Measurements from ENCODE around the gene SCFD2.
"Not testable (repeated sequence)": the region's sequence is repeated elsewhere in the genome, so short reads cannot be mapped to it uniquely, and the experiment has no call there.

SCFD2 gene

GRCh38 chr4:53236624-53237023 lies 129.2 kb downstream of the SCFD2 start:
- not testable (repeated sequence) for DNase-seq

DNA sequence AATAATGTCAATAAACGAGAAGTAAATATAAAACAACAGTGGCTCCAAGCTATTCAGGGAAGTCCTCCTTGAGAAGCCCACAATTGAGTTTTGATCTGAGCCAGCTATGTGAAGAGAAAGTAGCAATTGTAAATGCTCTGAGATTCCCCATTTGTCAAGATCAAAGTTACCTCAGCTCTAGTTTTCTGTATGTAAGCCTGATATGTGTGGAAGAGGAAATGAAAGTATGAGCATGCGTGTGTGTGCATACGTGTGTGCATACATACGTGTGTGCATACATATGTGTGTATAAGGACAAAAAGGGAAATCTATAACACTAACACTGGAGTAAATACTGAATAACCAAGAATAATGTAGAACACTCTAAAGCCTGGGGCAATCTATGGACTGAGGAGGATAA lies 130.3 kb downstream of the SCFD2 start:
- DNase-seq, result no peak

- DNase-seq, result no peak
Observed at GRCh38 chr4:53234669-53235068, 131.2 kb downstream of the SCFD2 start.

- no peak for DNase-seq
Observed at GRCh38 chr4:53234111-53234510, 131.8 kb downstream of the SCFD2 start.

- DNase-seq, result no peak
Observed at GRCh38 chr4:53233114-53233795, 132.6 kb downstream of the SCFD2 start.

- DNase-seq, result no peak
Observed at GRCh38 chr4:53232371-53232770, 133.5 kb downstream of the SCFD2 start.

DNA sequence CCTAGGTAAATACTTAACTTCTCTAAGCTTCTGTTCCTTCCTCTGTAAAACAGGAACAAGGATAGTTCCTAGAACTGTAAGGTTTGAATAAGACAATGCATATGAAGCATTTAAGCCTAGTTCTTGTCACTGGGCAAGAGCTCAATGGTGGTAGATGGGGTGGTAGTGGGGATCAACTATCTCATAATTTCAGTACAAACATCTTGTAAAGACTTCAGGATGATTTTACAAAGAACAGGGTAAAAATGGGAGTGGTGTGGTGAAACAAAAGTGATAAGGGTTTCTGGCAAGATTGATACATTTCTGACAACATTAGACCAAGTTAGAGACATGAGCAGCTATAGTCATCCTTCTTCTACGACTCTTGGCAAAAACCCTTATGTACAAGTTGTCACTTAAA lies 137.8 kb downstream of the SCFD2 start:
- no peak for DNase-seq

DNA sequence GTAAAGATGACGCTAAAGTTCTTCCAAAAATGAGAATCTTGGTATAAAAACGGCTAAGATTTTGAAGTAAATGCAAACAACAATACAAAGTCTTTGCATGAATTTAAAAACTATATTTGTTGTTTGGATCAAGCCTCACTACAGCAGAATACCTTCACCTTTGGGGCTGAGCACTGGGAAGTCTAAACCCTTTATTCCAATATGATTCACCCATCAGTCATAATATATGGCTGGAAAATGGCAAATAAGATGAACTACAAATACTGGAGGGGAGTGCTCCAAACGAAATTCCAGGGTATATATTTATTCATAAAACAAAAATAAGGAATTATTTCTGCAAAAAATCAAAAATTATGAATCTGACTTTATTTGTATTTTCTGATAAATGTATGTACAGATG lies 138.4 kb downstream of the SCFD2 start:
- no peak for DNase-seq

DNA sequence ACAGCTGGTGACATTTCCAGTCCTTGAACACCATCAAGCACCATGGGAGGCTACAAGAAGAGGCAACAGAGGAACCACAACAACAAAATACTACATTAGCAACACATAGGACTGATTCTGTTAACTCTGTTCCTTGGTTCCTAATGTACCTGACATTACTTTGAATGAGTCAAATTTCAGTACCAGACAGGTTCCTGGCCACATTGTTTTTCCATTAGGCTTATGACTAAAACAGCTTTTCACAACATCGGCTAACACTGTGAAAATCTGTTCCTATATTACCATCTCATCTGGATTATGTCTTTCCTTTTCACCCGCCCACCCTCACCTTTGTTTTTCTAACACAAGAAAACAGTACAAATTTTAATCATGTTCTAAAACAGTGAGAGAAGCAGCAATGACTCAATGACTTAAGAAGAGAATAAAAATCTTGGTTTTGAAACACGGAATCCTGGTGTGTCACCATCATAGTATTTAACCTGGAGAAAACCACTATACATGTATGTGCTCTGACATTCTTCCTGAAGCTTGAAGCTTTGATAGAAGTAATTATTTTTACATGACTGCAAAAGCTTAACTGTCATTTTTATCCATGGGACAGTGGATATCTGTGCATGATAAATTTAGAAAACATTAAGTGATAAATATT lies 143.9 kb downstream of the SCFD2 start:
- no peak for DNase-seq

DNA sequence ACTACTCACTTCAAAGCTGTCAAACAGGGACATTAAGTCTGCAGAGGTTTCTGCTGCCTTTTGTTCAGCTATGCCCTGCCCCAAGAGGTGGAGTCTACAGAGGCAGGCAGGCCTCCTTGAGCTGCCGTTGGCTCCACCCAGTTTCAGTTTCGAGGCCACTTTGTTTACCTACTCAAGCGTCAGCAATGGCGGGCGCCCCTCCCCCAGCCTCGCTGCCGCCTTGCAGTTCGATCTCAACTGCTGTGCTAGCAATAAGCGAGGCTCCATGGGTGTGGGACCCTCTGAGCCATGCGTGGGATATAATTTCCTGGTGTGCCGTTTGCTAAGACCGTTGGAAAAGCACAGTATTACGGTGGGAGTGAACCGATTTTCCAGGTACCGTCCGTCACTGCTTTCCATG lies 146.7 kb downstream of the SCFD2 start:
- DNase-seq, result not testable (repeated sequence)

GRCh38 chr4:53208753-53209152 lies 157.1 kb downstream of the SCFD2 start:
- no peak for DNase-seq

- no peak for DNase-seq
Observed at GRCh38 chr4:53205970-53206369, 159.9 kb downstream of the SCFD2 start.

- no peak for DNase-seq
Observed at GRCh38 chr4:53199356-53199755, 166.5 kb downstream of the SCFD2 start.

- DNase-seq, result no peak
Observed at GRCh38 chr4:53197772-53198142, 168.1 kb downstream of the SCFD2 start.

DNA sequence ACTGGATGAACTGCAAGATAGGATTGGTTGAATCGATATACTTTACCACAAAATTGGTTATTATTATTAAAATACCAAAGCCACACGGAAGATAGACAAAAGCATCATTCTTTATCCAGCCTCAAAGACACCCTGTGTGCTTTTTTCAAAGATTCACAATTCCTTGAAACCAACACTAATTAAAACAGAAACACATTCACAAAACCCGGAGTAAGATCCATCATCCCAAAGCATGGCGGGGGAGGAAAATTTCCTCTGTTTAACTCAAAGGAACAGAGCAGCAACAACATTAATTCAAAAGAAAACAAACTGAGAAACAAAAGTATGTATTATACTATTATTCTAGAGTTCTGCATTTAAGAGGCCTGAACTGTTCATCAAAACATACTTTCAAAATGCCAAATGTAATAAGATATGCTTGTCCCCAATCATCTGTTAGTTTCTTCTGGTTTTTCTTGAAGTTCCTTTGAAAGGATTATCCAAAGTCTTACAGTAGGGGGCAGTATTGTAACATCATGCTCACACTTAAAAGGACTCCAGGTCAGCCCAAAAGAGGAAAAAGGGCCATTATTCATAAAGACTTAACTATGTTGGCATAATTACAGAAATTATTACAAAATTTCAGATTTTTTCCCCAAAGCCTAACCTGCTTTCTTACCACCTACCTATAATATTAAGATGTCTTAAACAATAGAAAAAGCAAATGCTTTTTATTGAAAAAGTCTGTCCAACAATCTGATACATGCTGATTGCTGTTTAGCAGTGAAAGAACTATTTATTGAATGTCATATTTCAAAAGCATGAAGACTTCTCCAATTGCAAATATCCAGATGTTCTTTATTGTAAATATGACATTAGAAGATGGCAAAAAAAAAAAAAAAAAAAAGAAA lies 168.7 kb downstream of the SCFD2 start:
- no peak for DNase-seq

DNA sequence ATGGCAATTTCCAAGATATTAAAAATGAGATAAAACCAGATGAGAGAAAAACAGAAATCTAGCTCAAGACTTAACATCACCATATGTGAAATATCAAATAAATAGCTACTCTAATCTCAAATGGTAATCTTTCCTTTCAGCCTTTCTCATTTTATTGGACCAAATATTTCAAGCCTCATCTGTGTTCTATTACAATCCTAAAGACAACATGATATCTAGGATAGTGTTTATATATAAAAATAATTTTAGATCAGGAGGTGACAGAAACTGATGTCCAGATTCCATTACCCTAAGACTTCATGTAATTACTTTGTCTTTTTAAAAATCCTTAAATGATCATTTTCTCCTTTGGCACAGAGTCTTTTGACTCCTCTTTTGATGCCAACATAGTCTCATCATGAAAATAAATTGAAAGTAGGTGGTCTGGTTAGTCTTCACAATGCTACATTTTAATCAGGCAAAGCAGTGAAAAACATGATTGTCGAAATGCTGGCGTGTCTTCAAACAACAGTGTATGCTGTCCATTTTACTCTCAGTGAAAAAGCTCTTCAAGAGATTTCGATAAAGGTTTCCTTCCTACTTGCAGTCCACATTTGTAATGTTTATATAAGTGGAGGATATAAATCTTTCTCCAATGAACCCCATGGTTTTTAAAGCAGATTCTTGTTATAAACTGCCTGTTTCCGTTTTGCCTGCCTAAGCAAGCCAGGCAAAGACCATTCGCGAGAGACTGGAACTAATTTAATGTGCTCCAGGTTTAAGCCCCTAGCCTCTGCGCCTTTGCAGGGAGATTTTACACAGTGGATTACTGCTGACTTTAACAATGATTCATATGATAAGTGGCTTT lies 169.8 kb downstream of the SCFD2 start:
- no peak for DNase-seq

DNA sequence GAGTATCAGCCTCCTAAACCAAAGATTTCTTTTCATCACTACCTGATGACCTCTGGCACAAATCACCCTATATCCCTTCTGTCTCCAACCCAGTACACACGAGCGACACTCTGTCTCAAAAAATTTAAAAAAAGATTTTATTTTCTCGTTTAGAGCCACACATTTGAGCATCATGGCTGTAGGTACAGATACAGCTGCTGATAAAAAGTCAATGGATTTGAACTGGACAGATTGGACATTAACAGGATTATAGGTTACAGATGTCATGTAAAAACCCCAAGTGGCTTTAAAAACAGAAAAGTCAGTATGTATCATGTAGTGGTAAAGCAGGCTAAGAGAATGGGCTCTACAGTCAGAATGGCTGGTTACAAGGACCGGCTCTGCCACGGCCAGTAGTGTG lies 171.1 kb downstream of the SCFD2 start:
- no peak for DNase-seq

DNA sequence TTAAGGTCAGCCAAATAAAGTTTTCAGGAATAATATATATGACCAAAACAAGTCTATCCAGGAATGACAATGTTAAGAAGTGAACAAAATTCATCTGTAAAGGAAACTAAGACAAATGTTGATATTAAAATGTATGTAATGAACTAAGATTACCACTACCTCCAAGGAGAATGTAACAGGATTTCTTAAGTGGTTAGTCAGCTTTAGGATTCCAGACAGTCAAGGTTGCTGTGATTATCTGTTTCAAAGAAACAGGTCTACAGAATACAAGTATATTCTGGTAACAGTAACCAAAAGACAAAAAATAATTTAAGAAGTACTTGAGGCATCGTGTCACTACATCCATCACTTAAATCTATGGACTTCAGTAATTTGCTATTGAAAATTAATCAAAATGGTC lies 172.8 kb downstream of the SCFD2 start:
- DNase-seq, result no peak

- DNase-seq, result no peak
Observed at GRCh38 chr4:53192496-53192895, 173.4 kb downstream of the SCFD2 start.

GRCh38 chr4:53191997-53192396 lies 173.9 kb downstream of the SCFD2 start:
- no peak for DNase-seq

- DNase-seq, result no peak
Observed at GRCh38 chr4:53189011-53189410, 176.8 kb downstream of the SCFD2 start.

DNA sequence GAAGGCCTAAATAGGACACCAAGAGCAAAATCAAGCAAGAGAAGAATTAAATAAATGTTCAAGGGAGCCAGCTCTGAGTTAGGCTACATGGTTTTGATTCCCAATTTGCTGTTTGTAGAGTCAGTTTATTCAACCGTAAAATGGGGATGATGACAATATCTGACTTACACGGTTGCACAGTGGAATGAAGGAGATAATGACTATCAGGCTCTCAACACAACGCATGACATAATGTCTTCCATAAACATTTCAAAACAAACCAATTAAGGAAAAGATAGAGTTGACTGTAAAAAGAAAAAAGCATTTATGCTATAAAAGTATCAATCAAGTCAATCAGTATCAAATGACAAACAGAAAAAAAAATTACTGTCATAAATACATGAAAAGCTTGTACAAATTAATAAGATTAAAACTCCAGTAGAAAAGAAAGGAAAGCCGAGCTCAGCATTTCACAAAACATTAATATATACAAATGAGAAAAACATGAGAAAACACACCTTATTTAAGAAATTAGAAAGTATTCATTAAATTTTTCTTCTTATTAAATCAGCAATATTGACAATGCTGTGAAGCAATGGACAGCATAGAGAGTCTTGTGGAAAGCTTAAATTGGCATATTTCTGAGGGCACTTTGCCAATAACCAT lies 179.0 kb downstream of the SCFD2 start:
- no peak for DNase-seq

Data from activated CD8-positive, alpha-beta memory T cell treated with anti-CD3 and anti-CD28 coated beads for 24 hours (primary cell).